H1 (cell line): ENCODE measurements around the gene DOK7. TPM values are rescaled to one million over a fixed set of nuclear protein-coding genes. Genes with fewer than 3 reads are reported as not detected.
"Not testable (repeated sequence)": the region's sequence is repeated elsewhere in the genome, so short reads cannot be mapped to it uniquely, and the experiment has no call there.

Source experiments
- CTCF ChIA-PET: fragments of 300-600 bp; sonication (Branson Sonifier 250); formaldehyde crosslinking; loops from one replicate; lab custom pipeline; 2021; ENCODE audit not compliant: partially characterized antibody; lab: Charles Lee
- POLR2A ChIA-PET: fragments of 300-600 bp; sonication (Branson Sonifier 250); formaldehyde crosslinking; loops from one replicate; lab custom pipeline; 2021; ENCODE audit warnings: inconsistent platforms; ENCODE audit not compliant: partially characterized antibody; lab: Charles Lee
- DNase-seq, 2 experiments: peaks; one replicate each; pipeline versions ENCODE4 v3.0.0 to v3.0.0-alpha.2; 2010 to 2022; ENCODE audit warnings: low spot score in 2 of 2, low read depth in 1 of 2, mixed read lengths in 1 of 2
- FAIRE-seq: peaks from 2 replicates; lab custom pipeline; 2011; peaks lifted over from hg19 to GRCh38; lab: Jason Lieb, UNC
- H2AFZ ChIP-seq: 2 replicates; pipeline ENCODE4 v1.8.1; 2012; ENCODE audit warnings: low read length, inconsistent platforms
- H2AK5ac ChIP-seq: 2 replicates; pipeline ENCODE4 v1.6.1; 2013; ENCODE audit warnings: low read depth, low read length
- H2BK120ac ChIP-seq: replicated peaks from 2 replicates; pipeline ENCODE3; 2013; ENCODE audit warnings: low read depth, low read length, inconsistent platforms
- H2BK12ac ChIP-seq: 2 replicates; pipeline ENCODE4 v1.6.1; 2013; ENCODE audit warnings: low read depth, low read length
- H2BK15ac ChIP-seq: 2 replicates; pipeline ENCODE4 v1.6.1; 2013; ENCODE audit warnings: low read length
- H2BK20ac ChIP-seq: 2 replicates; pipeline ENCODE4 v1.6.1; 2013; ENCODE audit warnings: low read length
- H2BK5ac ChIP-seq: 2 replicates; pipeline ENCODE4 v1.6.1; 2013; ENCODE audit warnings: low read depth, low read length
- H3K14ac ChIP-seq: 2 replicates; pipeline ENCODE4 v1.6.1; 2013; ENCODE audit warnings: inconsistent platforms; ENCODE audit not compliant: insufficient read length
- H3K18ac ChIP-seq: 2 replicates; pipeline ENCODE4 v1.6.1; 2013; ENCODE audit warnings: low read length; ENCODE audit errors: extremely low read depth
- H3K23ac ChIP-seq: 2 replicates; pipeline ENCODE4 v1.6.1; 2013; ENCODE audit warnings: inconsistent platforms; ENCODE audit not compliant: insufficient read length
- H3K23me2 ChIP-seq: 2 replicates; pipeline ENCODE4 v1.6.1; 2013; ENCODE audit warnings: low read depth, low read length
- H3K27ac ChIP-seq: 2 replicates; pipeline ENCODE4 v1.6.1; 2011; ENCODE audit warnings: low read depth, low read length, inconsistent platforms
- H3K27me3 ChIP-seq, 4 experiments: replicated peaks in 1 of 4; 1 replicate in 1 of 4; 2 replicates in 3 of 4; pipeline versions ENCODE4 v1.6.1 to v1.8.1; 2011 to 2013; ENCODE audit warnings: low read length in 3 of 4, mild to moderate bottlenecking in 3 of 4, inconsistent platforms in 2 of 4, mixed read lengths in 2 of 4, moderate library complexity in 1 of 4; ENCODE audit not compliant: control insufficient read depth in 3 of 4, insufficient read depth in 3 of 4; ENCODE audit errors: extremely low read depth in 1 of 4
- H3K36me3 ChIP-seq, 4 experiments: 2 replicates each; pipeline versions ENCODE4 v1.6.1 to v1.8.1; 2011 to 2013; ENCODE audit warnings: mild to moderate bottlenecking in 4 of 4, low read length in 3 of 4, moderate library complexity in 2 of 4, control low read depth in 1 of 4, inconsistent platforms in 1 of 4; ENCODE audit not compliant: insufficient read depth in 4 of 4, control insufficient read depth in 2 of 4
- H3K4ac ChIP-seq: replicated peaks from 2 replicates; pipeline ENCODE3; 2013; ENCODE audit warnings: low read length, low read depth, mixed read lengths, inconsistent platforms; ENCODE audit not compliant: insufficient read length
- H3K4me1 ChIP-seq, 4 experiments: replicated peaks in 1 of 4; 1 replicate in 1 of 4; 2 replicates in 3 of 4; pipeline versions ENCODE4 v1.6.1 to v1.8.1; 2011 to 2013; ENCODE audit warnings: low read length in 3 of 4, inconsistent platforms in 2 of 4, mixed read lengths in 1 of 4; ENCODE audit not compliant: insufficient read depth in 4 of 4, control insufficient read depth in 3 of 4
- H3K4me2 ChIP-seq, 2 experiments: 2 replicates each; pipeline versions ENCODE4 v1.6.1 to v1.8.1; 2011 to 2013; ENCODE audit warnings: low read depth in 2 of 2, low read length in 2 of 2, control low read depth in 1 of 2, inconsistent platforms in 1 of 2, mild to moderate bottlenecking in 1 of 2; ENCODE audit not compliant: insufficient read depth in 1 of 2
- H3K4me3 ChIP-seq, 4 experiments: fragments of 200-600, 300-600 bp in 1 of 4; sonication (generic), shearing (Covaris generic), sonication (Bioruptor Twin) in 1 of 4; 2 replicates each; pipeline versions ENCODE4 v1.5.1 to v1.8.1; 2011 to 2016; ENCODE audit warnings: low read length in 4 of 4, low read depth in 3 of 4, control low read depth in 2 of 4, inconsistent platforms in 2 of 4, mild to moderate bottlenecking in 2 of 4, mixed read lengths in 1 of 4, moderate library complexity in 1 of 4; ENCODE audit not compliant: insufficient read depth in 2 of 4; ENCODE audit errors: extremely low read depth in 1 of 4
- H3K56ac ChIP-seq: replicated peaks from 2 replicates; pipeline ENCODE3; 2013; ENCODE audit warnings: low read depth, mild to moderate bottlenecking, mixed read lengths, low read length, inconsistent platforms; ENCODE audit not compliant: insufficient read length
- H3K79me1 ChIP-seq: 2 replicates; pipeline ENCODE4 v1.6.1; 2013; ENCODE audit warnings: low read depth, low read length, control low read depth
- H3K79me2 ChIP-seq, 2 experiments: 2 replicates each; pipeline versions ENCODE4 v1.6.1 to v1.8.1; 2012 to 2013; ENCODE audit warnings: low read length in 2 of 2, mild to moderate bottlenecking in 2 of 2, inconsistent platforms in 1 of 2; ENCODE audit not compliant: insufficient read depth in 2 of 2, control insufficient read depth in 1 of 2
- H3K9ac ChIP-seq, 4 experiments: replicated peaks in 1 of 4; 1 replicate in 1 of 4; 2 replicates in 3 of 4; pipeline versions ENCODE4 v1.6.1 to v1.8.1; 2011 to 2013; ENCODE audit warnings: low read depth in 3 of 4, low read length in 3 of 4, control low read depth in 2 of 4, mild to moderate bottlenecking in 2 of 4, moderate library complexity in 2 of 4, inconsistent platforms in 1 of 4; ENCODE audit errors: extremely low read depth in 1 of 4
- H3K9me3 ChIP-seq, 2 experiments: 2 replicates each; pipeline versions ENCODE4 v1.6.1 to v1.8.1; 2012 to 2013; ENCODE audit warnings: mild to moderate bottlenecking in 2 of 2, moderate library complexity in 2 of 2, control low read depth in 1 of 2, inconsistent platforms in 1 of 2, low read depth in 1 of 2, low read length in 1 of 2, mixed read lengths in 1 of 2; ENCODE audit not compliant: insufficient read depth in 2 of 2
- H4K20me1 ChIP-seq, 2 experiments: replicated peaks in 1 of 2; 2 replicates each; pipeline versions ENCODE3 to v1.8.1; 2011 to 2013; ENCODE audit warnings: inconsistent platforms in 2 of 2, low read length in 2 of 2, mild to moderate bottlenecking in 1 of 2; ENCODE audit not compliant: insufficient read depth in 2 of 2, control insufficient read depth in 1 of 2
- H4K5ac ChIP-seq: 2 replicates; pipeline ENCODE4 v1.6.1; 2013; ENCODE audit warnings: low read length, low read depth, mixed read lengths, inconsistent platforms; ENCODE audit not compliant: insufficient read length
- H4K8ac ChIP-seq: 2 replicates; pipeline ENCODE4 v1.8.0; 2013; ENCODE audit warnings: mild to moderate bottlenecking, moderate library complexity, low read length, inconsistent platforms; ENCODE audit not compliant: insufficient read depth; ENCODE audit errors: extremely low read depth
- H4K91ac ChIP-seq: replicated peaks from 2 replicates; pipeline ENCODE3; 2013; ENCODE audit warnings: low read length, mixed read lengths, inconsistent platforms; ENCODE audit not compliant: insufficient read length
- WGBS, 2 experiments: shearing (Covaris generic) in 1 of 2; methylation state at CpG; one replicate each; pipeline versions ENCODE4 v1.1.6 to v1.1.7; 2013 to 2015; ENCODE audit warnings: low lambda C conversion rate in 2 of 2, mixed read lengths in 2 of 2, inconsistent platforms in 1 of 2, low coverage in 1 of 2, missing lambda C conversion rate in 1 of 2; ENCODE audit not compliant: insufficient replicate concordance in 2 of 2, insufficient coverage in 1 of 2, insufficient read length in 1 of 2; ENCODE audit errors: extremely low coverage in 1 of 2, missing lambda C conversion rate in 1 of 2; 5-methylcytosine and 5-hydroxymethylcytosine counted together
- polyA plus RNA-seq, 7 experiments: library from polyadenylated mRNA; depleted of rRNA in 3 of 7; stranded (reverse) in 5 of 7; unstranded in 2 of 7; fragments of >200 nt in 5 of 7; fragments of 200-250 nt in 2 of 7; gene quantifications; 1 replicate in 5 of 7; 2 replicates in 1 of 7; 4 replicates in 1 of 7; pipeline versions ENCODE4 v1.2.1 to v1.2.3, GENCODE V29; 2011 to 2013; ENCODE audit warnings: missing spikeins in 2 of 7, mixed read lengths in 2 of 7
- total RNA-seq: library from RNA; stranded (reverse); fragmentation: NEBNext Ultra II Directional; extraction: Animal tissue kit (Norgen Biotek cat#: 25700); gene quantifications from 2 replicates; pipeline ENCODE4 v1.2.1, GENCODE V29; 2021

The DOK7 gene
- total and polyA plus RNA-seq, 2 of the 8 experiments (the other 6 are each of a cell fraction or from before 2014, with no cell fraction given) = 0.32 TPM; not detected in 1

- H4K20me1 ChIP-seq, H4K8ac ChIP-seq, H2BK120ac ChIP-seq, H3K27me3 ChIP-seq, H3K79me2 ChIP-seq, H3K27ac ChIP-seq, H3K36me3 ChIP-seq, H3K4me2 ChIP-seq, H4K5ac ChIP-seq, FAIRE-seq, POLR2A ChIA-PET, H3K14ac ChIP-seq, CTCF ChIA-PET, H3K79me1 ChIP-seq, H3K23ac ChIP-seq, H2BK12ac ChIP-seq, H2BK20ac ChIP-seq, H3K4me3 ChIP-seq, H3K18ac ChIP-seq, H2AK5ac ChIP-seq, H2AFZ ChIP-seq, H2BK15ac ChIP-seq, H4K91ac ChIP-seq, H3K4ac ChIP-seq, H3K9ac ChIP-seq, H3K23me2 ChIP-seq, DNase-seq, H3K56ac ChIP-seq, H3K4me1 ChIP-seq, H2BK5ac ChIP-seq: not testable (repeated sequence)
- 100% methylated on average over 1 of the region's 23 CpGs; no CpG with 5 or more reads in 1 of the 2 experiments for WGBS, 2 experiments
- H3K9me3 ChIP-seq = peaks cover 0 to 11% of the 10 kb centered on the region in 2 experiments; a peak in 1 of 4 replicates
Observed at GRCh38 chr4:3538906-3539305, 75.8 kb downstream of the DOK7 start.

- H4K8ac ChIP-seq, H3K79me1 ChIP-seq, H3K4me3 ChIP-seq, H4K20me1 ChIP-seq, FAIRE-seq, H3K9me3 ChIP-seq, H3K23ac ChIP-seq, H2AFZ ChIP-seq, H3K4me2 ChIP-seq, H2BK20ac ChIP-seq, H4K5ac ChIP-seq, H2AK5ac ChIP-seq, H3K36me3 ChIP-seq, H4K91ac ChIP-seq, H3K27ac ChIP-seq, H2BK15ac ChIP-seq, H2BK120ac ChIP-seq, POLR2A ChIA-PET, H3K9ac ChIP-seq, H2BK5ac ChIP-seq, H3K56ac ChIP-seq, H3K23me2 ChIP-seq, H3K79me2 ChIP-seq, DNase-seq, H3K4me1 ChIP-seq, H3K4ac ChIP-seq, H3K27me3 ChIP-seq, H3K14ac ChIP-seq, H3K18ac ChIP-seq, H2BK12ac ChIP-seq, CTCF ChIA-PET: not testable (repeated sequence)
- 79% methylated on average over 6 of the region's 8 CpGs; no CpG with 5 or more reads in 1 of the 2 experiments for WGBS, 2 experiments
Observed at GRCh38 chr4:3543415-3543814, 80.3 kb downstream of the DOK7 start.
